ENCODE measurements around the gene STRAP.

DNA sequence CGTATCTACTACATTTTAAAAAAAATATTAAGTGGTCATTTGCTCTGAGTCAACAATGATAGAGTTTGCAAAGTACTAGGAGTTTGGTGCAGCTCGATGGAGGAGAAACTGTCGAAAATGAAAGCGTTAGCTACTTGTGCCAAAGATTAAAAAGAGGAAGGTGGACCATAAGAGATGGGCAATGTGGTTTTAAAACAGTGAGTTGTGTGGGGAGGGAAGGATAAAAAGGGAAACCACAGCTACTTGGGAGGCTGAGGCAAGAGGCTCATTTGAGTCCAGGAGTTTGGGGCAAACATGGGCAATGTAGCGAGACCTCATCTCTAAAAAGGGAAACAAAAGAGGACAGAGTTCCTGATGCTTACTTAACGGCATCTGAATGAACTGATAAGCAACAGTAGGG, 18.2 kb upstream of the STRAP start:
- TF ChIP-seq DPF2 (CRISPR knock-in tag; IDR thresholded peaks at IDR 0.05; ENCODE audit: borderline replicate concordance, low read depth) (no peak), PHF5A (CRISPR knock-in tag; IDR thresholded peaks at IDR 0.05; ENCODE audit: low read depth, unreplicated experiment) (no peak), YY1 (IDR thresholded peaks at IDR 0.05; ENCODE audit: insufficient read depth, insufficient replicate concordance, low read depth, low read length) (no peak), FOXP1 (IDR thresholded peaks at IDR 0.05) (no peak), FOXP1 (CRISPR knock-in tag; IDR thresholded peaks at IDR 0.05) (no peak)
- TF ChIP-seq, protein P1, sequence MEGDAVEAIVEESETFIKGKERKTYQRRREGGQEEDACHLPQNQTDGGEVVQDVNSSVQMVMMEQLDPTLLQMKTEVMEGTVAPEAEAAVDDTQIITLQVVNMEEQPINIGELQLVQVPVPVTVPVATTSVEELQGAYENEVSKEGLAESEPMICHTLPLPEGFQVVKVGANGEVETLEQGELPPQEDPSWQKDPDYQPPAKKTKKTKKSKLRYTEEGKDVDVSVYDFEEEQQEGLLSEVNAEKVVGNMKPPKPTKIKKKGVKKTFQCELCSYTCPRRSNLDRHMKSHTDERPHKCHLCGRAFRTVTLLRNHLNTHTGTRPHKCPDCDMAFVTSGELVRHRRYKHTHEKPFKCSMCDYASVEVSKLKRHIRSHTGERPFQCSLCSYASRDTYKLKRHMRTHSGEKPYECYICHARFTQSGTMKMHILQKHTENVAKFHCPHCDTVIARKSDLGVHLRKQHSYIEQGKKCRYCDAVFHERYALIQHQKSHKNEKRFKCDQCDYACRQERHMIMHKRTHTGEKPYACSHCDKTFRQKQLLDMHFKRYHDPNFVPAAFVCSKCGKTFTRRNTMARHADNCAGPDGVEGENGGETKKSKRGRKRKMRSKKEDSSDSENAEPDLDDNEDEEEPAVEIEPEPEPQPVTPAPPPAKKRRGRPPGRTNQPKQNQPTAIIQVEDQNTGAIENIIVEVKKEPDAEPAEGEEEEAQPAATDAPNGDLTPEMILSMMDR (CRISPR knock-in tag; IDR thresholded peaks at IDR 0.05): no peak

Measured in HepG2 (cell line).